GM19239 (cell line): ENCODE results near the gene LRP1.
A peak's percentile ranks its signal among the peaks of the same experiment; 100 is the strongest.

ENCODE experiments used
- DNase-seq: peaks from one replicate; pipeline ENCODE4 v3.0.0; 2011; ENCODE audit warnings: low spot score; ENCODE audit not compliant: insufficient read length
- FAIRE-seq: peaks from 2 replicates; lab custom pipeline; 2011; peaks lifted over from hg19 to GRCh38; lab: Jason Lieb, UNC

LRP1 gene

DNA sequence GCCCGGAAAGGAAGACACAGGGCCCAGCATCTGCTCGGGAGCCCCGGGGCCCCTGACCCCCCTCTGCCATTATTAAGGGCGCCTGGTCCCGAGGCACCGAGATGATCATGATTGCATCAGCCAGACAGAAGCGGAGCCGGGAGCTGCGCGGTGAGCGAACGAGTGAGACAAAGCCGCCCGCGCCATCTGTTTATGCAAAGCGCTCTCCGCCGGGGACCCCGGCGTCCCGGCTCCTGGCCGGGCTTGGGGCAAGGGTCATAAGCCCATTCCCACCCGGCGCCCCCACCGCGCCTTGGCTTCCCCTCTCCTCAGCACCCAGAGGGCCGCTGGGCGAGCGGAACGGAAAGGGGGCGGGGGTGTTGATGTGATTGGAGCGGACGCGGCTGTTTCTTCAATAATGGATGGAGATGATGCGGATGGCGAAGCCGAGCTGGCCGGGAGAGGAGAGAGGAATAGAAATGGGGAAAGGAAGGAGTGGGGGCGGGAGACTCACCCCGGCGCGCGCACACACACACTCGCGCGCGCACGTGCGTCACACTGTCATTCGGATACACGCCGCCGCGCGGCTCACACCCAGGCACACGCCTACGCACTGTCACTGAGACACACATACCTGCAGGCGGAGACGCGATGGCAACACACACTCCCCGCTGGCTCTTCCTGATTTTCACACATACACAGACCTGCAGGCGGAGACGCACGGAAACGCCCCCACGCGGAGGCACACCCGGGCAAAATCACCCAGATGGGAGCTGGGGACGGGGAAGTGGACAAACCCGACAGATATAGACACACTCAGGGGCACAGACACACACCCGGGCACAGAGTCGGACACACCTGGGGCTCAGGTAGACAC, 112.0 kb downstream of the LRP1 start:
- FAIRE-seq (peak; percentile 75), DNase-seq (no peak)

DNA sequence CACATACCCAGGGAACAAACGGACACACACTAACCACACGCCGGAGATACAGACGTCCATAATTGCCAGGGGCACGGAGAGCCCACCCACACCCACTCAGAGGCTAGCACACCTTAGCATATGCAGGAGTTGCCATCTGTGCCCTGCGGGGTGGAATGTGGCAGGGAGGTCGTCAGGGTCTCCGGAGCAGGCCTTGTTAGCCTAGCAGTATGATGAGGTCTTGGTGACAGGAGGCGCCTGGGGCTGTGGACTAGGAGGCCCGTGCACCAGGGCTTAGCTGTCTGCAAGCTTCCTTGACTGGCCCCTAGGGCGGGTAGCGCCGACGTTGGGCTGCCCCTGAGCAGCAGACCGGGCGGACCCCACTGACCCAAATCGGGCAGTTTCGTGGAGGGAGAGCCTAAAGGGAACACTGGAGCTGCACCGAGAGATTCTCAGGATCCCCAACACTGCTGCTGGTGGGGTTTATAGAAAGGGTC, 112.7 kb downstream of the LRP1 start:
- FAIRE-seq (no peak), DNase-seq (no peak)

DNA sequence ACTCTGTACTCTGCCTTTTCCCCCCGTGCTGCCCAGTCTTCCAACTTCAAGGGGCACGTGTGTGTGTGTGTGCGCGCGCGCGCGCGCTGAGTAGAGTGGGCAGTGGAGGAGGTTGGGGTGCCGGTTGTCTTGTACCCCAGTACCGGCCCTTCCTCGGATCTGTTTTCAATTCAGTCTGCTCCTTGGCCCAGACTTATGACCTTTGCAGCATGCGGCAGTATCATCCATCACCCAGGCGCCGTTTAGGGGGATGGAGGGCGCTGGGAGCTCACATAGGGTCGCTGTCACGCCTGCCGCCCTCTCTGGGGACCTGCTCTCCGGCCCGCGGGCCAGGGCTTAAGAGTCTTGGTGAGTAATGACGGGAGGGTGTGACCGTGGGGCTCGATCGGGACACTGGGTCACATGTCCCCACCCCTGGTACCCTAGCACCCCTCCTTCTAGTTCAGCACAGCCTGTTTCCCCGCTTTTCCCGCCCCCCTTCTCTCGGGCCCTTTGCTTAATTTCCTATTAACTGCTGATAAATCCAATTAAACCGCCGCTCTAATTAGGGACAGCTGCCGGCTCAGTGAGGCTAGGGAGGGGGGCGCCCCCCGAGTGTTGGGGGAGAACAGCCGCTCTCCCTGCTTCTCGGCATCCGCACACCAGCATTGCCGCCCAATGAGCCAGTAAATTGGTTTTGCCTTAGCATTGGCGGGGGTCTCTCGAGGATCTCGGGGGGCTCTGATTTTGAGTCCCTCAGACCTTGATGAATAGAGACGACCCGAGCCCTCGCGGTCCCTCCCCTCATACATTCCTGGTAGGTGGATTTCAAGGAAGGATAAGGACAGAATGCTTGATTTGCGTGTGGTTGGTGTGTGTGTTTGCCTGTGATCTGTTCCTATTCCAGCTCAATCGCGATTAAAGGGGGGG, 113.4 kb downstream of the LRP1 start:
- FAIRE-seq (no peak), DNase-seq (no peak)

DNA sequence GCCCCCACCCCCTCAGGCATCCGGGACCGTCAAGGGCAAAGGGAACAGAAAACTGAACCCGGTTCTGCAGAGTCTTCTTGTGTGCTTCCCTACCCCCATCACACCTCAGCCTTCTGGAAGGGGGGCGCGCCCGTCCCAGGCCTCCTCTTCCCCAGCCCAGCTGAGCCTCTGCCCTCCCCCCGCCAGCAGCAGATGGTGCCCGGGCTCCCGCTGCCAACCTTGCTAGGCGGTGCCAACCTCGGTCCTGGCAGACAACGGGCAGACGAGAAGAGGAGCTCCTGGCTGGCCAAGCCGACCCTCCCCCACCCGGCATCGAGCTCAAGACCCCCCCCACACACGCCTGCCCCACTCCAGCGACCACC, 114.0 kb downstream of the LRP1 start:
- FAIRE-seq (no peak), DNase-seq (no peak)

DNA sequence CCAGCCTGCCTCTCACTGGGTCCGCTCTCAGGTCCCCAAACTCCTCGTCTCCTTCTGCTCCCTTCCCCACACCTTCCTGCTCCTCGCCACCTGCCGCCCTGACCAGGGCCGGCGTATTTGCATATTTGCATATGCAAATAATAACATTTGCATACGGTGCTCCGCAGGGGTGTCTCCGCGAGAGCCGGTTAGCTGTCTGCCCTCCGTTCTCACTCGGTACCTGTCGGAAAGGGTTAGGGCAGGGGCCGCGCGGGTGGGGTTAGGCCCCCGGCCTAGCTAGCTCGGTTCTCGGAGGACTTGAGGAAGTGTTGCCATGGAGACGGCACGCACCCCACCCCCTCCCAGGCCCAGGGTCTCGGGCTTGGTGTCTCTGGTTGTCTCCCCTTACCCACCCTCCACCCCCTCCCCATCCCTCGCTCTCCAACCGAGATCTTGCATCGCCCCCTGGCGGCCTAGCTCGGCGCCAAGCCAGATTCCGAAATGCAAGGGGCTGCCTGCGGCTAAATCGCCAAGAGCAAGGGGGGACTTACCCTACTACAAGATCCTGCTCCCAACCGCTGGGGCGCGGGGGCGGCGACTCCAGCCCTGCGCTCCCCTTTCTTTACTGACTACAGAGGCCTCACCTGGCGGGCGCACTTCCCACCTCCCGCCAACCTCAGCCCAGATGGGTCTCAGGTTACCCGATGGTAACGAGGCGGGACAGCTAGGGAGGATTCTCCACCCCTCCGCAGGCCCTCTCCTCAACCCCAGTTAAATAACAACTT, 114.6 kb downstream of the LRP1 start:
- FAIRE-seq (peak; percentile 73), DNase-seq (no peak)

DNA sequence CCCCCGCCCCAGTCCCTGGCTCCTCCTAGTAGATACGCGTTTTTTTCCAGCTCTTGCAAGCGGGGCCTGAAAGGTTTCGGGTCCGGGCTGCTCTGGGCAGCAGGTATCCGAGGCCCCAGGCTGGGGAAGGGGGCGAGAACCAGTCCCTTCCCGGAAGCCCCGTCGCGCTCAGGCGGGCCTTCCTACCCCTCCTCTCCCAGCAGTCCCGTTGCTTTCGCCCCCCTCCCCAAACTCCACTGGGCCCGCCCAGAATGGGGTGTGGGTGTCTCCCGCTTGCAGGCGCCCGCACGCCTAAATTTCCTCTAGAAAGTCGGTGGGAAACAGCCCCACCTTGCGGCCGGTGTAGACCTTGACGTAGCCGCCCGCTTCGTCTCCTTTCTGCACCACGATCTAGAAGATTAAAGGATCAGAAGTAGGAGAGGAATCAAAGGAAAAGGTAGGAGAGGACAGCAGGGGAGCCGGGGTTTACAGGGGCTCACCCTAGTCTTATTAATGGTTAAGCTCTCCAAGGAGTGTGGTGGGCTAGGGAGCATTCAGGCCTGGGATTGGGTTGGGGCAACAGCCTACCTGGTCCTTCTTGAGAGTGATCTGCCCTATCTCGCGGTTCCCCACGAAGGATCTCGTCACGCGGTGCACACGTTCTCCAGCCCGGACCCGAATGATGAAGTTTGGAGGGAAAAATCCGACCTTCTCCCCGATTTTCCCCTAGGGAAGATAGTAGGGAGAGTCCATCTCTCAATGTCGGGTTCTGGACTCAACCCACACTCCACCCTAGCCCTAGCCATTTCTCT, 115.4 kb downstream of the LRP1 start:
- DNase-seq (peak; percentile 62), FAIRE-seq (peak; percentile 82)

DNA sequence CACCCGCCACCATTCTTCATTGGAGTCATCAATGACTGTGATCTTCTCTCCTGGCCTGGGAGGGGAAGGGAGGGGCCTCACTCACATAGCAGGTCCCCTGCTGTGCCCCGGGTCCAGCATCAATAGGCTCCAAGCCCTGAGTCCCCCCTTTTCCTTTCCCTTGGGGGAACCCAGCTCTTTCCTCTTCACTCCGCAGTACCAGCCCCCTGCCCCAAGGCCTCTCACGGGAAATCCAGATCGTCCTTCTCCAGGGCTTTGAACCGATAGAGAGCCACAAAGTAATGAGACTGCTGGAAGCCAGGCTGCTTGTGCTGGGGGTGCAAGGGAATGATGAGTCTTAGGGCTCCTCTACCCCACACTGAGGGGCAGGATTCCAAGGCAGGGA, 116.0 kb downstream of the LRP1 start:
- DNase-seq (no peak), FAIRE-seq (no peak)

DNA sequence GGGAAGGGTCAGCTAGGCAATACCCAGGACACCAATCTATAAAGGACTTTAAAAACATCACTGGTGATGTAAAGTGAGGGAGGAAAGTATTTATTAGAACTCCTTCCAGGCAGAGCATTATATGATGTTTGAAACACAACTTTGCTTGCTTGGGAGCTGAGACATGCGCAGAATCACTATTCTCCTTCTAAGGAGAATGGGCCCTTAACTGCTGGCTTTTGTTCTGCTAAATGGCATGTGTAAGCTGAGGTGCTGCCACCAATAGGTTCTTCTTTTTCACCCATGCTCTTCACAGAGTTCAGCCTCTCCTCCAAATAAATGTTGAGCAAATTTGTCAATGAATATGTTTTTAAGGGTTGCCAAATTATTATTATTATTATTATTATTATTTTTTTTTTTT, 118.8 kb downstream of the LRP1 start:
- no peak for FAIRE-seq

DNA sequence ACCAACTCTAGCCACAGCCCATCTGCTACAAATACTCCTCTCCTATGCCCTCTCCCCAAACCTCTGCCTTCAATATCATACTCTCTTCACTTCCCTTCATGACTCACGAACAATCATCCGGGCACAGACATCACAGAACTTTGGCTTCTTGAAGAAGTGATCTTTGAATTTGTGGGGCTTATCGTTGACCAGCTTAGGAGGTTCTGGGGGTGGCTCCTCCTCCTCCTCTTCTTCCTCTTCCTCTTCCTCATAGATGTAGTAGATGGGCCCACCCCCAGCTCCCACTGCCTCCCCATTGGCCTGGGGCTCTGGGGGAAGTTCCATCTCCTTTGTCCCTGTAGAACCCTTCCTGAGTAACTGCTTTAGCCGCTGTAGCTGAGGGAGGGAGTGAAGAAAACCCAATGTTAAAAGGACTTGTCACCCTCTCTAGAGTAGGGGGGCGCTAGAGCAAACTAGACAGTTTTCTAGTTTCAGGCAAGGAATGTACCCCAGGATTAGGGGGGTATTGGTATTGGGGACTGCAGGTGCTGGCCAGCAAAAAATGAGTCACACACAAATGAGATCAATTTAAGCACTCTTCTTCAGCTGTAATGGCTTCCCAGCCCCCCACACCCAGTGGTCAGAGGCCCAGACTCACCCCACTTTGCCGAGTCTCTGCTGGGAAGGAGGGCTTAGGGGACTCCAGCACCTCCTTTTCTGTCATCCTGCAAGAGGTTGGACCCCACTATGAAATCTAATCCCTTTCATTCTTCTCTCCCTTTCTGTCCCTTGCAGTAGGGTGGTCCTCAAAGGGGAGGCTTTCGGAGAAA, 120.9 kb downstream of the LRP1 start:
- FAIRE-seq = no peak

More for the DNA sequence above, 118.8 kb downstream of the LRP1 start:
- DNase-seq = no peak

DNA sequence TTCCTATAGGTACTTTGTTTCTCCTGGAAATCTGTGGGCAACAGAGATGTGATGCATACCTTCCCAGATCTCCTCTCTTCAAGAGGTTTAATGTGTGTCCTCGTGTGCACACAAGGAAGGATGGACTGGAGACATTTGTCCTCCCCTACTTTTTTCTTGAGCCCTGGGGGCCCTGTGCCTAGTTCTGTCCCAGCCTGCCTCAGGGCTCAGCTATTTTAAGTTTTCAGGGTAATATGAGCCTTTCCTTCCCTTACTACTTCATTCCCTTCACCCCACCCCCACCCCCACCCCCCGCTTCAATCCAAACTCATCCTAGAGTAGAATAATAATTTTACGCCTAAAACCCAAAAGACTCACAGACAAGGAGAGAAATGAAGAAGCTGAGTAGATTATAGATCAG, 122.3 kb downstream of the LRP1 start:
- DNase-seq (no peak), FAIRE-seq (no peak)

More for the DNA sequence above, 120.9 kb downstream of the LRP1 start:
- DNase-seq = no peak

DNA sequence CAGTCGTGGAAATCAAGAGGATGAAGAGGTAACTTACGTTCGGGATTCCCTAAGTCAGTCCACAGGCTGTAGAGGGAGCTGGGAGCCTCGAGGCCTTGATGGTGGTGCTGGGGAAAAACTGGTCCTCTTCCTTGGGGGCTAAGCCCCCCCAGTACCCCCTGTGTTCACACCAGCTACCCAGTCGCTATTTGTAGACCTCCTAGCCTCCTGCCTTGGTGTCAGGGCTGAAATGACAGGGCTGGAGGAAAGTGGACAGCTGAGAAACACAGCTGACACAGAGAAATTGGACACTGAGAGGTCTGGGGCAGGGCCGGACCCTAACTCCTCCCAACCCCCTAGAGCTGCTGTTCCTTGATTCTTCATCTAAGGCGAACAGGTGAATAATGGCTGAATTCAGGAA, 122.7 kb downstream of the LRP1 start, which contains the start of gene STAC3:
Gene STAC3 (minus strand): TSS at position 232 of the 400 bp plus-strand sequence. CDS start 1,551 bp downstream, outside the sequence.
- no peak for FAIRE-seq
- DNase-seq = no peak

DNA sequence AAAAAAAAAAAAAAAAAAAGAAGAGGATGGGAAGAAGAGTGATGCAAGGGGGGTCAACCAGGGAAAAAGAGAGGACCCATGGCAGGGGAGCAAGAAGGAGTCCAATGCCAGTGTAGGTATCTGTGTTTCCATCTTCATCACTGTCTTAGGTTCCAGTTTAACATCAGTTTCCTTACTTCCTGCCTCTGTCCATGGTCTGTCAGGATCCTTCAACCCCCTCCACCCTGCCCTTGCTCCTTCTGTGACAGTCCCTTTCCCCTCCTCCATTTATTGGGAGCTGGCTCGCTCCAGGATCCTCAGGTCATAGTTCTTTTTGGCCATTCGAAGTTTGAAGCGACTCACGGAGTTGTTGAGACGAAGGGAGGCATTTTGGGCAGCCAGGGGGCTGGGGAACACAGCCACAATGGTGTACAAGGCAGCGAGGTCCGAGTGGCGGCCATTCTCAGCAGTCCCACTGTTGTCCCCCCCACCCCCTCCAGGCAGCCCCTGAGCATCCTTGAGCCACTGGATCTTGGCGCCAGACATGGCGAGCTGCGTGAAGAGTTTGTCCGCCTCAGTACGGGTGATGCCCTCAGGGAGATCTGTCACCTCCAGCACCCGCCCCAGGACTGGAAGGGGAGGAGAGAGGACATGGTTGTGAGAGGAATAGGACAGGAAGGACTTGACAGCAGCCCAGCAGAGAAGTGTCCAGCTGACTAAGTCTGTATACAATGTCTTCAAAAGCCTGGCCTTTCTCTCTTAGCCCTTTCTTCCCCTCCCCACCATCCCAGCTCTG, 126.4 kb downstream of the LRP1 start:
- DNase-seq (no peak), FAIRE-seq (no peak)

DNA sequence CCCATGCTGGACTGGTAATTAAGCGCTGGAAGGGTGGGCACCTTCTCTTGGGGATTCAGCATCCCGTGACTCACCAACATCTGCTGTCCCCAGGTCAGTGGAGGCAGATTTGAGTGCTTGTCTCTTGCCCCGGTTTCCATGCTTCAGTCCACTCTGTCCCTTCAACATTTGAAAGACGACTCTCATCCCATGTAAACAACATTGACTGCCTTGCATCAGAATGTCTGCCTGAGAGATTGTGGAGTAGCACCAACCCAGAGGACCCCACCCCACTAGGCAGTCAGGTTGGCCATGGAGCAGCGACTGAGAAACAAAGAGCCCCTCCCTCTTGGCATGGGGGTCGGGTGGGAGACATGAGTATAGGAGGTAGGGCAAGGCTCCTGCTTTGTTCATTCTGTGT, 127.6 kb downstream of the LRP1 start:
- DNase-seq (no peak), FAIRE-seq (no peak)

DNA sequence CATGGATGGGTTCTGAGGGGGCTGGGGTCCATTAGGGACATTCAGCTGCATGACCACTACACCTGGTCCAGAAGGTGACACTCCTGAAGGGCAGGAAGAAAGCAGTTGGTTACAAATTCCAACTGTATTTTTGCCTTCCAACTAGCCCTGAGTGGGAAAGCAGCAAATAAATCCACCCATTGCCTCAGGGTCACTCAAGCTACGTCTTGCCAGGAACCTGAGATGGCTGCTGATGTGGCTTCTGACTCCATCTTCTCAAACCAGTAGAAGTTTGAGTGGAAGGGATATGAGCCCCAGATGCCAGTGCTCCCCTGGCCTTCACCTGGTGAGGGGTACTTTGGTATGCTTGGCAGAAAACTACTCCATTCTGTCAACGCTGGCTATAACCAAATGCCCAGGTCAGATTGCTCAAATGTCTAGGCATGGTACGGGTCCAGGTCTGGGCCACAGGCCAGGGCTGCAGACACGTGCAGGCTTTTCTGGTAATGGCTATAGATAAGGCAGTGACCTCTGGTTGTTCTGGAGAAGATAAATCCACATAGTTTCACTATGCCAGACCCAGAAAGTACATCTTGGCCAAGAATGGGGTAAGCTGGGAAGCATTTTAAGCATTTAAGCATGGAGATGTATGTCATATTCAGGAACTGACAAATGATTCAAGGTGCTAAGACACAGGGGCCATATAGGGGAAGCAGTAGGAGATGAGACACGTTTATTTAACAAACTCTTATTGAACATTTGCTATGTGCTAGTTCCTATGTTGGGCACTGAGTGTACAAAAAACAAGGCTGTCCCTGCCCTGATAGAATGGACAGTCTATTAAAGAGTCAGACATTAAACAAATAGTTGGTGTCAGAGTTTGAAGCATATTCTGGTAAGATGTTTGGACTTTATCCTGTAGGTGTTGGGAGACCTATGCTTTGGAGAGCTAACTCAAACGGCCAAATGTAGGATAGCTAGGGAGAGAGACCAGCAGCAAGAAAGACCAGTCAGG, 131.0 kb downstream of the LRP1 start:
- DNase-seq (no peak), FAIRE-seq (no peak)

DNA sequence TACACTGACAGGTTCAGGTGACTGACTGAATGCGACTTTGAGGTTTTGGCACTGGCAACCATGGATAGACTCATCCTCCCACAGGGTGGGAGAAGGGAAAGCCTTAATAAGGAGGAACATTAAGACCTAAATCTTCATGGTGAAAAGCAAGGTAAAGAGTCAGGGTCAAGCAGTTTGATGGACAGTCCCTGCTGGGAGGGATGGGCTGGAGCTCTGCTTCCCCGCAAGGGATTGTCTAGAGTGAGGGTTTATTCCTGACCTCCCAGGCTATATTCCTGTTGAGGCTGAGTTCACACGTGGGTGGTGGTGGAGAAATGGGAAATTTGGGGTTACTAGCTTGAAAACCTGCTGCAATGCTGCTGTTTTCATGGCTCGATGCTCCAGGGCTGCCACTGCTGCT, 132.1 kb downstream of the LRP1 start:
- no peak for DNase-seq
- no peak for FAIRE-seq

DNA sequence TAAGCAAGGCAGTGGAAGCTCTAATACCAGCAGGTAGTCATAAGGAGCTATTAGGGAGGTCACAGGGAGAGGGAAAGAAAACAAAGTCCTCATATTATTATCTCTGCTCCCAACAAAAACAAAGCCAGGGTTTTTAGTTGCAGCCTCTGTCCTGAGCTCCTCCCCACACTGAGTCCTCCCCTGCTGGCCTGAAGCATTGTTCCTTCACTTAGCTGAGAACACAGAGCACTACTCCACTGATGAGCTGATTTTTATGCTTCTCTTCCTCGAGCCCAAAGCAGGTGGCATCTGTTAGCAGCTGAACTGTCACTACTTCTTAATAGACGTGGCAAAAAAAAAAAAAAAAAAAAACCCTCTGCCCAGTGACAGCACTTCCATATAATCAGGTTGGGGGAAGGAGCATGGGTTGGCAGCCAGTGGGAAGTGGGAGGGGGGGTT, 133.2 kb downstream of the LRP1 start:
- DNase-seq (no peak), FAIRE-seq (no peak)
